ENCODE measurements around the gene BLOC1S3. TPM values are rescaled to one million over a fixed set of nuclear protein-coding genes. Genes with fewer than 3 reads are reported as not detected.

Gene BLOC1S3
- total and polyA plus RNA-seq, 2 of the 13 experiments (the other 11 are each of a cell fraction or from before 2014, with no cell fraction given): 4.3 to 4.8 TPM

DNA sequence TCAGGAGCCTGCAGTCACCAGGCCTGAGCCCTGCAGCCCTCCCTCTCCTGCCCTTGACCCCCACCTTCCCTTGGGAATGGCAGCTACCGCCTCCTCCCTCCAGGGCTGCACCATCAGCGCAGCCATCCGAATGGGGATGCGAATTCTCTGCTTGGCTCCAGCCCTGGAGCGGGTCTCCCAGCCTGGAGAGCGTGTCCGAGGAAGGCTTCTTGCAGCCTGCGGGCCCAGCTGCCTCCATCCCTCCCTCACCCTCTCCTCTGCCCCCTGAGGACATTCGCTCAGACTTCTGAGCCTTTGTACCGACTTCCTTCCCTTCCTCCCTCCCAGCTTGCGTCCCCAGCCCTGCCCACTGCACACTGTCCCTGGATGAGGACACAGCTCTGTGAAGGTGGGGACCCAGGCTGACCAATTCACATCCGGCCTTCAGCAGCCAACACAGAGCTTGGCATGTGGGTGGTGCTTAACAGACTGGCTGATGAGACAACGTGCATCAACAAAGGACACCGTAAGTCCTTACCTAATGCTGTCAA lies 11.8 kb upstream of the BLOC1S3 start (continued):
- TF ChIP-seq HIVEP1 (CRISPR knock-in tag; IDR thresholded peaks at IDR 0.05) (no peak), ZNF83 (CRISPR knock-in tag; IDR thresholded peaks at IDR 0.05; ENCODE audit: borderline replicate concordance) (no peak)
- TF ChIP-seq, protein P1, sequence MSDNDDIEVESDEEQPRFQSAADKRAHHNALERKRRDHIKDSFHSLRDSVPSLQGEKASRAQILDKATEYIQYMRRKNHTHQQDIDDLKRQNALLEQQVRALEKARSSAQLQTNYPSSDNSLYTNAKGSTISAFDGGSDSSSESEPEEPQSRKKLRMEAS (IDR thresholded peaks at IDR 0.05): no peak
- TF ChIP-seq, protein P2, sequence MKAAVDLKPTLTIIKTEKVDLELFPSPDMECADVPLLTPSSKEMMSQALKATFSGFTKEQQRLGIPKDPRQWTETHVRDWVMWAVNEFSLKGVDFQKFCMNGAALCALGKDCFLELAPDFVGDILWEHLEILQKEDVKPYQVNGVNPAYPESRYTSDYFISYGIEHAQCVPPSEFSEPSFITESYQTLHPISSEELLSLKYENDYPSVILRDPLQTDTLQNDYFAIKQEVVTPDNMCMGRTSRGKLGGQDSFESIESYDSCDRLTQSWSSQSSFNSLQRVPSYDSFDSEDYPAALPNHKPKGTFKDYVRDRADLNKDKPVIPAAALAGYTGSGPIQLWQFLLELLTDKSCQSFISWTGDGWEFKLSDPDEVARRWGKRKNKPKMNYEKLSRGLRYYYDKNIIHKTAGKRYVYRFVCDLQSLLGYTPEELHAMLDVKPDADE (CRISPR knock-in tag; IDR thresholded peaks at IDR 0.05): no peak

DNA sequence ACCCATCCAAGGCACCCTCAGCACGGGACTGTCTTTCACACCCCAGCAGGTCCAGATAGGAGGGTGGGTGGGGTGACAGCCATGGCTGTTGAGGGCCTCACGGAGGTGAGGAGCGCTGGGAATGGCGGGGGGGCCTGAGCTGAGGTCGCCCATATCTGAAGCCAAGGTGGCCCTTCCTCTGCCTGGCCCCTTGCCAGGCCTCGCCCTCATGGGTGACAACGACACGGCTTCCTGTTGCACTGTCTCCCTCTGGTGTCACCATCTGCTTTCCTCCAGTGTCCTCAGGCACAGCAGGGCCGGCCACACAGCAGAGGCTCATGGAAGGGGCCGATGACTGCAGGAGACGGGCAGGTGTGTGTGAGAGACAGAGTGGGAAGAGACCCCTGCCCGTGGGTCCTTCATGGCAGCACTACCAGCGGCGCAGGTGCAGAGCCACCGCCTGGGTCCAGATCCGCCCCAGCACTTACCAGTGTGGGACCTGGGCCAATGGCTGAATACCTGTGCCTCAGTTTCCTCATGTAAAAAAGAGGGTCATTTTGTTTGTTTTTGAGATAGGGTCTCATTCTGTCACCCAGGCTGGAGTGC lies 9.7 kb upstream of the BLOC1S3 start:
- H3K4me1 ChIP-seq (ENCODE audit: insufficient read depth, low read length): peaks cover 97% of the 10 kb centered on the region
- no peaks in the 10 kb centered on the region for H3K79me2 ChIP-seq (ENCODE audit: insufficient read depth, low read length)
- H3K27ac ChIP-seq (ENCODE audit: extremely low read length, insufficient read depth, low read length): peak overlapping the region; percentile 21
- intact Hi-C loops (cut with micrococcal nuclease; ENCODE audit: unreplicated experiment): no loop called here
- 61% methylated on average over 10 of the region's 16 CpGs for WGBS (ENCODE audit: low lambda C conversion rate)
- no peak overlapping the region for H3K9ac ChIP-seq (ENCODE audit: insufficient read depth, low read depth, low read length)
- ChIA-PET CTCF (ENCODE audit: low intra/inter-chr PET ratio, low total read pairs) (no interaction called here), POLR2A (interaction anchor here (1.0 to 4.0 kb wide), 3 partner anchors 10 to 14 kb away, joined by 3 to 29 read pairs (median 5); partner anchors contain the start of genes BLOC1S3 and TRAPPC6A)
- H3K4me2 ChIP-seq (ENCODE audit: low read depth, low read length): peak overlapping the region; percentile 65
- H2AFZ ChIP-seq (ENCODE audit: low read length): no peak overlapping the region
- BruUV-seq (replicated peaks): no TSS peak
- no peaks in the 10 kb centered on the region for H3K9me3 ChIP-seq (ENCODE audit: low read length)
- ATAC-seq: peak; percentile 32
- H3K4me3 ChIP-seq (replicated peaks in 1 of 3; ENCODE audit: insufficient read depth in 1 of 3, low read depth in 2 of 3, low read length in 3 of 3): peak overlapping the region in 2 of 3 experiments; percentile 3 to 40; a peak in 1 of 6 replicates
- FAIRE-seq: peak; percentile 28
- no peaks in the 10 kb centered on the region for H4K20me1 ChIP-seq (ENCODE audit: insufficient read depth, low read length)
- in situ Hi-C loops (cut with HindIII; ENCODE audit: extremely low pct_ligation_motif_present, low pct_unique_long_range_greater_than_20kb): no loop called here
- H3K36me3 ChIP-seq (replicated peaks in 1 of 2; ENCODE audit: control insufficient read depth in 1 of 2, insufficient read depth in 2 of 2, low read length in 2 of 2): no peaks in the 10 kb centered on the region
- H3K27me3 ChIP-seq (ENCODE audit: control insufficient read depth in 1 of 2, insufficient read depth in 2 of 2, low read length in 2 of 2): no peaks in the 10 kb centered on the region
- DNase-seq (ENCODE audit: low spot score): peak; percentile 70
- TF ChIP-seq GATAD1 (CRISPR knock-in tag; IDR thresholded peaks at IDR 0.05) (0 out of 2 replicates have a peak, but pooled peaks have one; percentile 16), XBP1 (CRISPR knock-in tag; IDR thresholded peaks at IDR 0.05) (no peak), GABPA (IDR thresholded peaks at IDR 0.05; ENCODE audit: low read depth, low read length) (no peak), GABPA (CRISPR knock-in tag; IDR thresholded peaks at IDR 0.05; ENCODE audit: low read depth) (peak; percentile 49), MED1 (CRISPR knock-in tag; IDR thresholded peaks at IDR 0.05) (peak; percentile 35; the same call in 1 of the 2 replicates), SRSF1 (optimal IDR thresholded peaks at IDR 0.05; ENCODE audit: low read depth, low read length) (no peak), ZNF546 (CRISPR knock-in tag; conservative IDR thresholded peaks at IDR 0.05) (0 out of 2 replicates have a peak, but pooled peaks have one; percentile 47), ZNF772 (CRISPR knock-in tag; IDR thresholded peaks at IDR 0.05) (0 out of 2 replicates have a peak, but pooled peaks have one; percentile 32), ZNF670 (CRISPR knock-in tag; IDR thresholded peaks at IDR 0.05; ENCODE audit: borderline replicate concordance) (no peak), THAP11 (CRISPR knock-in tag; IDR thresholded peaks at IDR 0.05) (peak; percentile 45; the same call in 1 of the 2 replicates), ELF1 (CRISPR knock-in tag; IDR thresholded peaks at IDR 0.05) (peak; percentile 35; the same call in 1 of the 2 replicates), CBX5 (CRISPR knock-in tag; IDR thresholded peaks at IDR 0.05; ENCODE audit: borderline replicate concordance) (no peak)
- TF ChIP-seq, protein P3, sequence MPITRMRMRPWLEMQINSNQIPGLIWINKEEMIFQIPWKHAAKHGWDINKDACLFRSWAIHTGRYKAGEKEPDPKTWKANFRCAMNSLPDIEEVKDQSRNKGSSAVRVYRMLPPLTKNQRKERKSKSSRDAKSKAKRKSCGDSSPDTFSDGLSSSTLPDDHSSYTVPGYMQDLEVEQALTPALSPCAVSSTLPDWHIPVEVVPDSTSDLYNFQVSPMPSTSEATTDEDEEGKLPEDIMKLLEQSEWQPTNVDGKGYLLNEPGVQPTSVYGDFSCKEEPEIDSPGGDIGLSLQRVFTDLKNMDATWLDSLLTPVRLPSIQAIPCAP (CRISPR knock-in tag; IDR thresholded peaks at IDR 0.05; ENCODE audit: low read depth): no peak
- TF ChIP-seq, protein P4, sequence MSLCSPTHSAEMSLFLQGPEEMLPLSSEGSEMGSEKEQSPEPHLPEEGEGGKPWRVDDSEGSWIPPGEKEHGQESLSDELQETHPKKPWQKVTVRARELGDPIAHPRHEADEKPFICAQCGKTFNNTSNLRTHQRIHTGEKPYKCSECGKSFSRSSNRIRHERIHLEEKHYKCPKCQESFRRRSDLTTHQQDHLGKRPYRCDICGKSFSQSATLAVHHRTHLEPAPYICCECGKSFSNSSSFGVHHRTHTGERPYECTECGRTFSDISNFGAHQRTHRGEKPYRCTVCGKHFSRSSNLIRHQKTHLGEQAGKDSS (CRISPR knock-in tag; IDR thresholded peaks at IDR 0.05; ENCODE audit: borderline replicate concordance, low read depth): peak; percentile 72; the same call in 1 of the 2 replicates

Data from HepG2 (cell line).